Liver (tissue), 9 donors: ENCODE measurements around the gene PTPRD. TPM values are rescaled to one million over a fixed set of nuclear protein-coding genes. Genes with fewer than 3 reads are reported as not detected.
"Not testable (repeated sequence)": the region's sequence is repeated elsewhere in the genome, so short reads cannot be mapped to it uniquely, and the experiment has no call there.

Experiments
- DNase-seq: peaks from one replicate; pipeline ENCODE4 v3.0.0-alpha.2; 2017; ENCODE audit warnings: low spot score
- H3K27ac ChIP-seq, 2 donors: one replicate each; pipeline ENCODE4 v1.7.0; 2013; ENCODE audit warnings: inconsistent platforms in 2 of 2, low read length in 2 of 2, control low read depth in 1 of 2, low read depth in 1 of 2, mild to moderate bottlenecking in 1 of 2
- H3K27me3 ChIP-seq, 4 donors: one replicate each; pipeline versions ENCODE4 v1.6.1 to v1.7.0; 2013; ENCODE audit warnings: low read length in 3 of 4, inconsistent platforms in 1 of 4, mild to moderate bottlenecking in 1 of 4, moderate library complexity in 1 of 4; ENCODE audit not compliant: control insufficient read depth in 4 of 4, insufficient read depth in 4 of 4
- H3K36me3 ChIP-seq, 4 donors: one replicate each; pipeline versions ENCODE4 v1.6.1 to v1.7.0; 2013; ENCODE audit warnings: low read length in 3 of 4, mild to moderate bottlenecking in 3 of 4, low read depth in 1 of 4, moderate library complexity in 1 of 4; ENCODE audit not compliant: control insufficient read depth in 4 of 4, insufficient read depth in 3 of 4
- H3K4me1 ChIP-seq, 4 donors: one replicate each; pipeline versions ENCODE4 v1.6.1 to v1.7.0; 2013; ENCODE audit warnings: low read length in 3 of 4, mild to moderate bottlenecking in 3 of 4, moderate library complexity in 1 of 4; ENCODE audit not compliant: control insufficient read depth in 4 of 4, insufficient read depth in 4 of 4
- H3K4me3 ChIP-seq, 3 donors: one replicate each; pipeline versions ENCODE4 v1.6.1 to v1.7.0; 2013; ENCODE audit warnings: low read length in 3 of 3, control low read depth in 1 of 3, low read depth in 1 of 3, mild to moderate bottlenecking in 1 of 3
- H3K9ac ChIP-seq, 2 donors: one replicate each; pipeline ENCODE4 v1.7.0; 2013; ENCODE audit warnings: low read length in 2 of 2, mild to moderate bottlenecking in 2 of 2, moderate library complexity in 2 of 2, control low read depth in 1 of 2, low read depth in 1 of 2
- H3K9me3 ChIP-seq, 4 donors: one replicate each; pipeline versions ENCODE4 v1.6.1 to v1.7.0; 2013; ENCODE audit warnings: low read length in 3 of 4; ENCODE audit not compliant: control insufficient read depth in 4 of 4
- EGR1 ChIP-seq, 2 donors: IDR thresholded peaks; 2 replicates each; pipeline ENCODE4 v1.6.1; 2016 to 2018; ENCODE audit warnings: antibody characterized with exemption in 2 of 2, low read depth in 2 of 2
- FOXA1 ChIP-seq: IDR thresholded peaks from 2 replicates; pipeline ENCODE4 v1.6.1; 2016; ENCODE audit warnings: antibody characterized with exemption
- FOXA2 ChIP-seq: IDR thresholded peaks from 2 replicates; pipeline ENCODE4 v1.6.1; 2016; ENCODE audit warnings: antibody characterized with exemption
- GABPA ChIP-seq, 2 donors: IDR thresholded peaks in 1 of 2; conservative IDR thresholded peaks in 1 of 2; 2 replicates each; pipeline ENCODE4 v1.6.1; 2016; ENCODE audit warnings: antibody characterized with exemption in 2 of 2, mild to moderate bottlenecking in 1 of 2, moderate library complexity in 1 of 2
- HNF4A ChIP-seq, 2 donors: conservative IDR thresholded peaks; 2 replicates each; pipeline ENCODE4 v1.6.1; 2016; ENCODE audit warnings: antibody characterized with exemption in 2 of 2, mild to moderate bottlenecking in 2 of 2
- HNF4G ChIP-seq: IDR thresholded peaks from 2 replicates; pipeline ENCODE4 v1.6.1; 2016; ENCODE audit warnings: antibody characterized with exemption
- JUND ChIP-seq, 2 donors: IDR thresholded peaks; 2 replicates each; pipeline ENCODE4 v1.6.1; 2016; ENCODE audit warnings: antibody characterized with exemption in 2 of 2
- NR2F2 ChIP-seq: IDR thresholded peaks from 2 replicates; pipeline ENCODE4 v1.6.1; 2016; ENCODE audit warnings: antibody characterized with exemption
- RAD21 ChIP-seq, 2 donors: IDR thresholded peaks; 2 replicates each; pipeline ENCODE4 v1.6.1; 2016; ENCODE audit warnings: antibody characterized with exemption in 2 of 2, mild to moderate bottlenecking in 2 of 2
- RXRA ChIP-seq, 2 donors: IDR thresholded peaks; 2 replicates each; pipeline ENCODE4 v1.6.1; 2017 to 2018; ENCODE audit warnings: antibody characterized with exemption in 2 of 2, mild to moderate bottlenecking in 1 of 2
- SP1 ChIP-seq: IDR thresholded peaks from 2 replicates; pipeline ENCODE4 v1.6.1; 2018; ENCODE audit warnings: antibody characterized with exemption, mild to moderate bottlenecking
- TAF1 ChIP-seq: conservative IDR thresholded peaks from 2 replicates; pipeline ENCODE4 v1.6.1; 2016; ENCODE audit warnings: antibody characterized with exemption, mild to moderate bottlenecking
- YY1 ChIP-seq: IDR thresholded peaks from 2 replicates; pipeline ENCODE4 v1.6.1; 2016; ENCODE audit warnings: antibody characterized with exemption, mild to moderate bottlenecking
- WGBS: extraction: QIAGEN DNeasy Blood & Tissue Kit; methylation state at CpG from one replicate; pipeline ENCODE4 v1.1.7; 2013; 5-methylcytosine and 5-hydroxymethylcytosine counted together
- polyA plus RNA-seq, 2 donors: library from polyadenylated mRNA; stranded (reverse) in 1 of 2; unstranded in 1 of 2; fragments of 200-250 nt in 1 of 2; fragments of >200 nt in 1 of 2; fragmentation: Nextera tagmentation in 1 of 2; extraction: Ambion mirVana in 1 of 2; gene quantifications; one replicate each; pipeline versions ENCODE4 v1.2.1 to v1.2.3, GENCODE V29; 2013 to 2015
- total RNA-seq, 2 donors: library from RNA; depleted of rRNA; stranded (reverse); fragments of >200 nt; gene quantifications; one replicate each; pipeline ENCODE4 v1.2.3, GENCODE V29; 2014
- TF ChIP-seq, protein P1 (sequence below): fragments of 150-350 bp; IDR thresholded peaks from 2 replicates; pipeline ENCODE4 v1.5.1; 2017; ENCODE audit warnings: improper control_type of control experiment, low read depth, low read length; ENCODE audit not compliant: missing input control
- TF ChIP-seq, protein P2 (sequence below): IDR thresholded peaks from 2 replicates; pipeline ENCODE4 v1.6.1; 2016; ENCODE audit warnings: antibody characterized with exemption, mild to moderate bottlenecking
- TF ChIP-seq, protein P3 (sequence below): IDR thresholded peaks from 2 replicates; pipeline ENCODE4 v1.6.1; 2016; ENCODE audit warnings: antibody characterized with exemption
- TF ChIP-seq, protein P4 (sequence below): IDR thresholded peaks from 2 replicates; pipeline ENCODE4 v1.6.1; 2016; ENCODE audit warnings: antibody characterized with exemption
- TF ChIP-seq, protein P5 (sequence below): IDR thresholded peaks from 2 replicates; pipeline ENCODE4 v1.6.1; 2016; ENCODE audit warnings: antibody characterized with exemption
- donor health status: healthy.
- donor health status: healthy.
- donor health status: healthy.
- donor health status: healthy.
- donor health status: healthy.

The PTPRD gene
- total and polyA plus RNA-seq, 4 donors: 0.78 to 34.2 (median 4.7) TPM

DNA sequence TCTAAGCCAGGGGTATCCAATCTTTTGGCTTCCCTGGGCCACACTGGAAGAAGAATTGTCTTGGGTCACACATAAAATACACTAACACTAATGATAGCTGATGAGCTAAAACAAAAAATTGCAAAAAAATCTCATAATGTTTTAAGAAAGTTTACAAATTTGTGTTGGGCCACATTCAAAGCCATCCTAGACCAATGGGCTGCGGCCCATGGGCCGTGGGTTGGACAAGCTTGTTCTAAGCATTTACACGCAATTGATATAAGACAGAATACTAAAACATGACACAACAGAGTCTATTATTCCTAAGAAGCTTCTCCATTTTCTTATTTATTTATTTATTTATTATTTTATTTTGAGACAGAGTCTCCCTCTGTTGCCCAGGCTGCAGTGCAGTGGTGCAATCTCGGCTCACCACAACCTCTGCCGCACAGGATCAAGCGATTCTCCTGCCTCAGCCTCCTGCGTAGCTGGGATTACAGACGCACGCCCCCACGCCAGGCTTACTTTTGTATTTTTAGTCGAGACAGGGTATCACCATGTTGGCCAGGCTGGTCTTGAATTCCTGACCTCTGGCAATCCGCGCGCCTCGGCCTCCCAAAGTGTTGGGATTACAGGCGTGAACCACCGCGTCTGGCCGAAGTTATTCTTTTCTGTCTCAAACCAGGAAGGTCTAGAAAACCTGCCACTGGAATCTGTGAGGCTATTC, 1692.2 kb downstream of the PTPRD start:
- H3K9ac ChIP-seq, H3K9me3 ChIP-seq, H3K36me3 ChIP-seq, DNase-seq, H3K27ac ChIP-seq, H3K4me3 ChIP-seq, H3K4me1 ChIP-seq, H3K27me3 ChIP-seq: not testable (repeated sequence)
- 95% methylated on average over 19 of the region's 19 CpGs for WGBS

DNA sequence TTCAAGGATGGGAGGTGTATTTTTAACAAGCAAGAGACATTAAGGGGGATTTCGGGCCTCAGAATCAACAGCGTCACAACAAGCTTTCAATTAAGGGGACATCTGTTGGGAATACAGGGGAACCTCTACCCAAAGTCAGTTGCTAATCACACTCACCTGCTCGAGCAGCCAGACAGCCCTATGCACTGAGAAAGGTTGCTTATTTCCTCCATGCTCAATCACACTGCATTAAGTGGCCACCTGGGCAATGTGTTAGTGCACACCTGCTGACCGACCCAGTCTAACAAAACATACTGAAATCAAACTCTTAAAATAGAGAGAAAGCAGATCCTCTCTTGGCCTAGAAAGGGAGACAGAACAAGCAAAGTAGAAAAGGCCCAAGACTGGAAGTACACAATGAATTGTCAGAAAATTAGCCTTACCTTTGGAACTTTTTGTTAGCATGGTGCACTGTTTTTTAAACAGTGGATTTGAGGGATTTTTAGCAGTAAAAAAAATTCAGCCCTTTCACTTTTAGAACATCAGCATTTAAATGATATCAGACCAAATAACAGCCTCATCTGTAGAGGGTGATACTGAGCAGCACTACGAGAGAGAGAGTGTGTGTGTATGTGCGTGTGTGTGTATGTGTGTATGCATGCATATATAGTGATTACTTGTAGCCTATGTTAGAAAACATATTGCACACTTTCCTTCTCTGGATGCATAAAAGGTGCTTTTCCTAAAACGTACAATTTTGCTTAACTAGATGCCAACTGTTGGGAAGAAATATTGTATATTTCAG, 1694.7 kb downstream of the PTPRD start:
- whole genome bisulfite sequencing: 85% methylated on average over 7 of the region's 7 CpGs
- peak; percentile 35 to 36 for TF ChIP-seq RAD21 (IDR thresholded peaks at IDR 0.05)
- no peak for TF ChIP-seq EGR1 (IDR thresholded peaks at IDR 0.05; ENCODE audit: low read depth in 2 of 2)
- no peak for TF ChIP-seq SP1
- no peak overlapping the region for H3K9ac ChIP-seq
- DNase-seq: no peak
- no peaks in the 10 kb centered on the region for H3K36me3 ChIP-seq
- no peaks in the 10 kb centered on the region for H3K27me3 ChIP-seq
- H3K4me1 ChIP-seq: no peaks in the 10 kb centered on the region
- H3K9me3 ChIP-seq: no peaks in the 10 kb centered on the region
- no peak overlapping the region for H3K27ac ChIP-seq
- no peak overlapping the region for H3K4me3 ChIP-seq

DNA sequence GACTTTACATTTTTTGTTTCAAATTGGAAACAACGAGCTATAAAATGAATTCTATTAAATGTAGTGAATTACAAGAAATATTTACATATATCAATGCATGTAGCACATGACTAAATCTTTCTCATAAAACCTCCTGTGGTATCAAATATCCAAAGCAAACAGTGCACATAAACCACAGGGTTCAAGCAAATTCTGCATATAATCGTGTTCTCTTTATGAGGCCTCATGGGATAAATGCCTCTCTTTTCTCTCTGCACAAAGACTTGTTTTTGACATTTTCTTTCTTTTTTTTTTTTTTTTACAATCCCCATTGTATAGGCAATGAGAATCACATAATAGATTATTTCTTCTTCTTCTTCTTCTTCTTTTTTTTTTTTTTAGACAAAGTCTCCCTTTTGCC, 1696.0 kb downstream of the PTPRD start:
- Histone ChIP-seq H3K9ac (no peak overlapping the region), H3K4me1 (no peaks in the 10 kb centered on the region), H3K9me3 (no peaks in the 10 kb centered on the region), H3K27ac (no peak overlapping the region), H3K36me3 (no peaks in the 10 kb centered on the region), H3K4me3 (no peak overlapping the region), H3K27me3 (no peaks in the 10 kb centered on the region)
- no peak for DNase-seq
- TF ChIP-seq FOXA1 (no peak), RAD21 (IDR thresholded peaks at IDR 0.05) (no peak), HNF4A (conservative IDR thresholded peaks at IDR 0.05) (no peak), NR2F2 (no peak), YY1 (no peak), HNF4G (no peak), EGR1 (IDR thresholded peaks at IDR 0.05; ENCODE audit: low read depth in 2 of 2) (no peak), GABPA (IDR thresholded peaks at IDR 0.05 in 1 of 2, conservative IDR thresholded peaks at IDR 0.05 in 1 of 2) (no peak), FOXA2 (no peak), TAF1 (no peak), JUND (IDR thresholded peaks at IDR 0.05) (no peak), SP1 (no peak), RXRA (IDR thresholded peaks at IDR 0.05) (no peak)
- TF ChIP-seq, protein P1, sequence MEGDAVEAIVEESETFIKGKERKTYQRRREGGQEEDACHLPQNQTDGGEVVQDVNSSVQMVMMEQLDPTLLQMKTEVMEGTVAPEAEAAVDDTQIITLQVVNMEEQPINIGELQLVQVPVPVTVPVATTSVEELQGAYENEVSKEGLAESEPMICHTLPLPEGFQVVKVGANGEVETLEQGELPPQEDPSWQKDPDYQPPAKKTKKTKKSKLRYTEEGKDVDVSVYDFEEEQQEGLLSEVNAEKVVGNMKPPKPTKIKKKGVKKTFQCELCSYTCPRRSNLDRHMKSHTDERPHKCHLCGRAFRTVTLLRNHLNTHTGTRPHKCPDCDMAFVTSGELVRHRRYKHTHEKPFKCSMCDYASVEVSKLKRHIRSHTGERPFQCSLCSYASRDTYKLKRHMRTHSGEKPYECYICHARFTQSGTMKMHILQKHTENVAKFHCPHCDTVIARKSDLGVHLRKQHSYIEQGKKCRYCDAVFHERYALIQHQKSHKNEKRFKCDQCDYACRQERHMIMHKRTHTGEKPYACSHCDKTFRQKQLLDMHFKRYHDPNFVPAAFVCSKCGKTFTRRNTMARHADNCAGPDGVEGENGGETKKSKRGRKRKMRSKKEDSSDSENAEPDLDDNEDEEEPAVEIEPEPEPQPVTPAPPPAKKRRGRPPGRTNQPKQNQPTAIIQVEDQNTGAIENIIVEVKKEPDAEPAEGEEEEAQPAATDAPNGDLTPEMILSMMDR: no peak
- TF ChIP-seq, protein P2, sequence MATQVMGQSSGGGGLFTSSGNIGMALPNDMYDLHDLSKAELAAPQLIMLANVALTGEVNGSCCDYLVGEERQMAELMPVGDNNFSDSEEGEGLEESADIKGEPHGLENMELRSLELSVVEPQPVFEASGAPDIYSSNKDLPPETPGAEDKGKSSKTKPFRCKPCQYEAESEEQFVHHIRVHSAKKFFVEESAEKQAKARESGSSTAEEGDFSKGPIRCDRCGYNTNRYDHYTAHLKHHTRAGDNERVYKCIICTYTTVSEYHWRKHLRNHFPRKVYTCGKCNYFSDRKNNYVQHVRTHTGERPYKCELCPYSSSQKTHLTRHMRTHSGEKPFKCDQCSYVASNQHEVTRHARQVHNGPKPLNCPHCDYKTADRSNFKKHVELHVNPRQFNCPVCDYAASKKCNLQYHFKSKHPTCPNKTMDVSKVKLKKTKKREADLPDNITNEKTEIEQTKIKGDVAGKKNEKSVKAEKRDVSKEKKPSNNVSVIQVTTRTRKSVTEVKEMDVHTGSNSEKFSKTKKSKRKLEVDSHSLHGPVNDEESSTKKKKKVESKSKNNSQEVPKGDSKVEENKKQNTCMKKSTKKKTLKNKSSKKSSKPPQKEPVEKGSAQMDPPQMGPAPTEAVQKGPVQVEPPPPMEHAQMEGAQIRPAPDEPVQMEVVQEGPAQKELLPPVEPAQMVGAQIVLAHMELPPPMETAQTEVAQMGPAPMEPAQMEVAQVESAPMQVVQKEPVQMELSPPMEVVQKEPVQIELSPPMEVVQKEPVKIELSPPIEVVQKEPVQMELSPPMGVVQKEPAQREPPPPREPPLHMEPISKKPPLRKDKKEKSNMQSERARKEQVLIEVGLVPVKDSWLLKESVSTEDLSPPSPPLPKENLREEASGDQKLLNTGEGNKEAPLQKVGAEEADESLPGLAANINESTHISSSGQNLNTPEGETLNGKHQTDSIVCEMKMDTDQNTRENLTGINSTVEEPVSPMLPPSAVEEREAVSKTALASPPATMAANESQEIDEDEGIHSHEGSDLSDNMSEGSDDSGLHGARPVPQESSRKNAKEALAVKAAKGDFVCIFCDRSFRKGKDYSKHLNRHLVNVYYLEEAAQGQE: no peak
- TF ChIP-seq, protein P3, sequence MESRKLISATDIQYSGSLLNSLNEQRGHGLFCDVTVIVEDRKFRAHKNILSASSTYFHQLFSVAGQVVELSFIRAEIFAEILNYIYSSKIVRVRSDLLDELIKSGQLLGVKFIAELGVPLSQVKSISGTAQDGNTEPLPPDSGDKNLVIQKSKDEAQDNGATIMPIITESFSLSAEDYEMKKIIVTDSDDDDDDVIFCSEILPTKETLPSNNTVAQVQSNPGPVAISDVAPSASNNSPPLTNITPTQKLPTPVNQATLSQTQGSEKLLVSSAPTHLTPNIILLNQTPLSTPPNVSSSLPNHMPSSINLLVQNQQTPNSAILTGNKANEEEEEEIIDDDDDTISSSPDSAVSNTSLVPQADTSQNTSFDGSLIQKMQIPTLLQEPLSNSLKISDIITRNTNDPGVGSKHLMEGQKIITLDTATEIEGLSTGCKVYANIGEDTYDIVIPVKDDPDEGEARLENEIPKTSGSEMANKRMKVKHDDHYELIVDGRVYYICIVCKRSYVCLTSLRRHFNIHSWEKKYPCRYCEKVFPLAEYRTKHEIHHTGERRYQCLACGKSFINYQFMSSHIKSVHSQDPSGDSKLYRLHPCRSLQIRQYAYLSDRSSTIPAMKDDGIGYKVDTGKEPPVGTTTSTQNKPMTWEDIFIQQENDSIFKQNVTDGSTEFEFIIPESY: no peak
- TF ChIP-seq, protein P4, sequence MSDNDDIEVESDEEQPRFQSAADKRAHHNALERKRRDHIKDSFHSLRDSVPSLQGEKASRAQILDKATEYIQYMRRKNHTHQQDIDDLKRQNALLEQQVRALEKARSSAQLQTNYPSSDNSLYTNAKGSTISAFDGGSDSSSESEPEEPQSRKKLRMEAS: no peak
- TF ChIP-seq, protein P5, sequence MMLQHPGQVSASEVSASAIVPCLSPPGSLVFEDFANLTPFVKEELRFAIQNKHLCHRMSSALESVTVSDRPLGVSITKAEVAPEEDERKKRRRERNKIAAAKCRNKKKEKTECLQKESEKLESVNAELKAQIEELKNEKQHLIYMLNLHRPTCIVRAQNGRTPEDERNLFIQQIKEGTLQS: no peak
- whole genome bisulfite sequencing: 91% methylated on average over 2 of the region's 2 CpGs
